ENCODE results near the gene FRAS1. TPM values are rescaled to one million over a fixed set of nuclear protein-coding genes. Genes with fewer than 3 reads are reported as not detected.
"Not testable (repeated sequence)": the region's sequence is repeated elsewhere in the genome, so short reads cannot be mapped to it uniquely, and the experiment has no call there.

Gene FRAS1
- total RNA-seq, 2 donors from 2014 or later: 0.07 to 0.10 TPM

- ATAC-seq (replicated peaks in 1 of 2) (no peak), DNase-seq (no peak)
- no peak overlapping the region for H3K27ac Mint-ChIP-seq
- H3K4me1 Mint-ChIP-seq (ENCODE audit: low read depth): no peaks in the 10 kb centered on the region
- peaks cover 5% of the 10 kb centered on the region for H3K27me3 Mint-ChIP-seq (ENCODE audit: low read depth)
- no peaks in the 10 kb centered on the region for H3K9me3 Mint-ChIP-seq
- no peaks in the 10 kb centered on the region for H3K36me3 Mint-ChIP-seq (ENCODE audit: insufficient read depth in 2 of 2)
- no peak overlapping the region for H3K4me3 Mint-ChIP-seq
Measured at GRCh38 chr4:78426972-78427371, 369.8 kb downstream of the FRAS1 start.

GRCh38 chr4:78428996-78429395, 371.9 kb downstream of the FRAS1 start:
- Mint-ChIP-seq H3K4me3 (no peak overlapping the region), H3K27me3 (ENCODE audit: low read depth) (peaks cover 11% of the 10 kb centered on the region), H3K9me3 (no peaks in the 10 kb centered on the region), H3K27ac (no peak overlapping the region), H3K36me3 (ENCODE audit: insufficient read depth in 2 of 2) (no peaks in the 10 kb centered on the region), H3K4me1 (ENCODE audit: low read depth) (no peaks in the 10 kb centered on the region)
- no peak for DNase-seq
- ATAC-seq (replicated peaks in 1 of 2): no peak

GRCh38 chr4:78432896-78433295, 375.8 kb downstream of the FRAS1 start:
- H3K9me3 Mint-ChIP-seq: no peaks in the 10 kb centered on the region

GRCh38 chr4:78437608-78438088, 380.5 kb downstream of the FRAS1 start:
- DNase-seq (no peak), ATAC-seq (replicated peaks in 1 of 2) (no peak)
- H3K4me1 Mint-ChIP-seq (ENCODE audit: low read depth): no peaks in the 10 kb centered on the region
- no peak overlapping the region for H3K4me3 Mint-ChIP-seq
- H3K36me3 Mint-ChIP-seq (ENCODE audit: insufficient read depth in 2 of 2): no peaks in the 10 kb centered on the region
- H3K9me3 Mint-ChIP-seq: no peaks in the 10 kb centered on the region
- H3K27ac Mint-ChIP-seq: no peak overlapping the region
- H3K27me3 Mint-ChIP-seq (ENCODE audit: low read depth): peaks cover 5% of the 10 kb centered on the region

More at GRCh38 chr4:78432896-78433295, 375.8 kb downstream of the FRAS1 start:
- Mint-ChIP-seq H3K27ac (no peak overlapping the region), H3K4me1 (ENCODE audit: low read depth) (no peaks in the 10 kb centered on the region), H3K36me3 (ENCODE audit: insufficient read depth in 2 of 2) (no peaks in the 10 kb centered on the region), H3K27me3 (ENCODE audit: low read depth) (peaks cover 6% of the 10 kb centered on the region), H3K4me3 (no peak overlapping the region)
- ATAC-seq (replicated peaks in 1 of 2) (no peak), DNase-seq (no peak)

- H3K4me1 Mint-ChIP-seq (ENCODE audit: low read depth): no peaks in the 10 kb centered on the region
- no peak overlapping the region for H3K4me3 Mint-ChIP-seq
- DNase-seq (no peak), ATAC-seq (replicated peaks in 1 of 2) (no peak)
- no peaks in the 10 kb centered on the region for H3K36me3 Mint-ChIP-seq (ENCODE audit: insufficient read depth in 2 of 2)
- no peaks in the 10 kb centered on the region for H3K9me3 Mint-ChIP-seq
- H3K27ac Mint-ChIP-seq: no peak overlapping the region
- H3K27me3 Mint-ChIP-seq (ENCODE audit: low read depth): no peaks in the 10 kb centered on the region
Measured at GRCh38 chr4:78439328-78439727, 382.2 kb downstream of the FRAS1 start.

- Mint-ChIP-seq H3K36me3 (ENCODE audit: insufficient read depth in 2 of 2) (no peaks in the 10 kb centered on the region), H3K27ac (no peak overlapping the region)
- no peak for ATAC-seq (replicated peaks in 1 of 2)
Measured at GRCh38 chr4:78441756-78442155, 384.6 kb downstream of the FRAS1 start.

GRCh38 chr4:78446619-78447018, 389.5 kb downstream of the FRAS1 start:
- no peaks in the 10 kb centered on the region for H3K36me3 Mint-ChIP-seq (ENCODE audit: insufficient read depth in 2 of 2)
- peaks cover 13% of the 10 kb centered on the region for H3K27me3 Mint-ChIP-seq (ENCODE audit: low read depth)
- peaks cover 5% of the 10 kb centered on the region for H3K4me1 Mint-ChIP-seq (ENCODE audit: low read depth)
- H3K9me3 Mint-ChIP-seq: no peaks in the 10 kb centered on the region
- H3K4me3 Mint-ChIP-seq: no peak overlapping the region
- ATAC-seq (replicated peaks in 1 of 2) (no peak), DNase-seq (no peak)
- no peak overlapping the region for H3K27ac Mint-ChIP-seq

More at GRCh38 chr4:78441756-78442155, 384.6 kb downstream of the FRAS1 start:
- no peak for DNase-seq
- Mint-ChIP-seq H3K9me3 (no peaks in the 10 kb centered on the region), H3K27me3 (ENCODE audit: low read depth) (peaks cover 8% of the 10 kb centered on the region), H3K4me1 (ENCODE audit: low read depth) (no peaks in the 10 kb centered on the region), H3K4me3 (no peak overlapping the region)

GRCh38 chr4:78451407-78451806, 394.3 kb downstream of the FRAS1 start:
- no peaks in the 10 kb centered on the region for H3K36me3 Mint-ChIP-seq (ENCODE audit: insufficient read depth in 2 of 2)
- ATAC-seq (replicated peaks in 1 of 2): no peak
- H3K27ac Mint-ChIP-seq: no peak overlapping the region
- H3K9me3 Mint-ChIP-seq: no peaks in the 10 kb centered on the region
- peaks cover 5% of the 10 kb centered on the region for H3K4me1 Mint-ChIP-seq (ENCODE audit: low read depth)
- DNase-seq: no peak
- peaks cover 22% of the 10 kb centered on the region for H3K27me3 Mint-ChIP-seq (ENCODE audit: low read depth)
- H3K4me3 Mint-ChIP-seq: no peak overlapping the region

- ATAC-seq (replicated peaks in 1 of 2): no peak
- Mint-ChIP-seq H3K27me3 (ENCODE audit: low read depth) (peaks cover 26% of the 10 kb centered on the region), H3K4me1 (ENCODE audit: low read depth) (peaks cover 5% of the 10 kb centered on the region), H3K4me3 (no peak overlapping the region), H3K9me3 (no peaks in the 10 kb centered on the region), H3K36me3 (ENCODE audit: insufficient read depth in 2 of 2) (no peaks in the 10 kb centered on the region), H3K27ac (no peak overlapping the region)
- no peak for DNase-seq
Measured at GRCh38 chr4:78454016-78454415, 396.9 kb downstream of the FRAS1 start.

- Mint-ChIP-seq H3K27me3 (ENCODE audit: low read depth) (peaks cover 22% of the 10 kb centered on the region), H3K27ac (no peak overlapping the region), H3K36me3 (ENCODE audit: insufficient read depth in 2 of 2) (no peaks in the 10 kb centered on the region), H3K4me1 (ENCODE audit: low read depth) (no peaks in the 10 kb centered on the region), H3K4me3 (no peak overlapping the region), H3K9me3 (no peaks in the 10 kb centered on the region)
- ATAC-seq (replicated peaks in 1 of 2): no peak
- DNase-seq: no peak
Measured at GRCh38 chr4:78457751-78458150, 400.6 kb downstream of the FRAS1 start.

GRCh38 chr4:78459327-78459726, 402.2 kb downstream of the FRAS1 start:
- Mint-ChIP-seq H3K36me3 (ENCODE audit: insufficient read depth in 2 of 2) (no peaks in the 10 kb centered on the region), H3K27ac (no peak overlapping the region), H3K4me1 (ENCODE audit: low read depth) (no peaks in the 10 kb centered on the region), H3K9me3 (no peaks in the 10 kb centered on the region), H3K27me3 (ENCODE audit: low read depth) (peaks cover 14% of the 10 kb centered on the region), H3K4me3 (no peak overlapping the region)
- ATAC-seq (replicated peaks in 1 of 2): no peak
- DNase-seq: no peak

GRCh38 chr4:78460368-78460767, 403.2 kb downstream of the FRAS1 start:
- DNase-seq: no peak
- no peak for ATAC-seq (replicated peaks in 1 of 2)
- Mint-ChIP-seq H3K27ac (no peak overlapping the region), H3K27me3 (ENCODE audit: low read depth) (peaks cover 8% of the 10 kb centered on the region), H3K4me3 (no peak overlapping the region), H3K4me1 (ENCODE audit: low read depth) (no peaks in the 10 kb centered on the region), H3K36me3 (ENCODE audit: insufficient read depth in 2 of 2) (no peaks in the 10 kb centered on the region), H3K9me3 (no peaks in the 10 kb centered on the region)

- no peaks in the 10 kb centered on the region for H3K4me1 Mint-ChIP-seq (ENCODE audit: low read depth)
- DNase-seq: no peak
Measured at GRCh38 chr4:78464265-78464664, 407.1 kb downstream of the FRAS1 start.

GRCh38 chr4:78467223-78467622, 410.1 kb downstream of the FRAS1 start:
- H3K9me3 Mint-ChIP-seq; H3K4me3 Mint-ChIP-seq; H3K36me3 Mint-ChIP-seq (ENCODE audit: insufficient read depth in 2 of 2); H3K4me1 Mint-ChIP-seq (ENCODE audit: low read depth); ATAC-seq (replicated peaks in 1 of 2); DNase-seq; H3K27ac Mint-ChIP-seq: not testable (repeated sequence)
- peaks cover 10% of the 10 kb centered on the region for H3K27me3 Mint-ChIP-seq (ENCODE audit: low read depth)

More at GRCh38 chr4:78464265-78464664, 407.1 kb downstream of the FRAS1 start:
- Mint-ChIP-seq H3K4me3 (no peak overlapping the region), H3K27me3 (ENCODE audit: low read depth) (no peaks in the 10 kb centered on the region), H3K36me3 (ENCODE audit: insufficient read depth in 2 of 2) (no peaks in the 10 kb centered on the region), H3K27ac (no peak overlapping the region), H3K9me3 (no peaks in the 10 kb centered on the region)
- ATAC-seq (replicated peaks in 1 of 2): no peak
